LNCAP (cell line): ENCODE measurements around the gene SMO.

Experiments used
- CTCF ChIP-seq: fragments of 450-650 bp; IDR thresholded peaks from 2 replicates; pipeline ENCODE4 v1.5.1; 2017; ENCODE audit warnings: mild to moderate bottlenecking

SMO gene

GRCh38 chr7:129231666-129232065 is 43.2 kb downstream of the SMO start:
- TF ChIP-seq CTCF = no peak

- TF ChIP-seq CTCF = no peak
These were observed 50.1 kb downstream of the SMO start for GRCh38 chr7:129238546-129238945.

GRCh38 chr7:129240119-129240820 is 51.8 kb downstream of the SMO start:
- no peak for TF ChIP-seq CTCF

- TF ChIP-seq CTCF = no peak
These were observed 55.8 kb downstream of the SMO start for GRCh38 chr7:129244220-129244619.

GRCh38 chr7:129245533-129245932 is 57.1 kb downstream of the SMO start:
- no peak for TF ChIP-seq CTCF

- no peak for TF ChIP-seq CTCF
These were observed 58.7 kb downstream of the SMO start for GRCh38 chr7:129247087-129247486.

- TF ChIP-seq CTCF = no peak
These were observed 63.7 kb downstream of the SMO start for GRCh38 chr7:129252128-129252527.

GRCh38 chr7:129255800-129256199 is 67.4 kb downstream of the SMO start:
- TF ChIP-seq CTCF = no peak
